ENCODE results near the gene URB1. TPM values are rescaled to one million over a fixed set of nuclear protein-coding genes. Genes with fewer than 3 reads are reported as not detected.

URB1 gene
- total and polyA plus RNA-seq, 2 experiments from 2014 or later = 7.7 to 44.1 TPM

DNA sequence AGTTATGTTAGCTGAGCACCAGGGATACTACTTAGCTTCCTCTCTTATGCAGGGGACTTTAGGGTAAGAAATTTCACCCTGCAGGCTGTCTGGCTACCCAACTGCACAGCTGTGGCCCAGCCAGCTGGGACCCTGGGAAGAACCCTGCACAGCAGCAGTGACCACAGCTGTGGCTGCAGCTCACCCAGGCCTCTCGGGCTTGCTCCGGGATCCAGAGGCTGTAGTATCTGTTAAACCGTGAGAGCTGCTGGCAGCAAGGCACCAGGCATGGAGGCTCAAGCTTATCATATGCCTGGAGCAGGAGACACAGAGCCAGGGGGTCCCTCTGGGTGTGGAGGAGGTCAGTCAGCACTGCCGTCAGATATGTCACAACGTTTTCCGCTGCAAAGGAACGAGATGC, 40.3 kb downstream of the URB1 start (continued):
- TF ChIP-seq, protein P1, sequence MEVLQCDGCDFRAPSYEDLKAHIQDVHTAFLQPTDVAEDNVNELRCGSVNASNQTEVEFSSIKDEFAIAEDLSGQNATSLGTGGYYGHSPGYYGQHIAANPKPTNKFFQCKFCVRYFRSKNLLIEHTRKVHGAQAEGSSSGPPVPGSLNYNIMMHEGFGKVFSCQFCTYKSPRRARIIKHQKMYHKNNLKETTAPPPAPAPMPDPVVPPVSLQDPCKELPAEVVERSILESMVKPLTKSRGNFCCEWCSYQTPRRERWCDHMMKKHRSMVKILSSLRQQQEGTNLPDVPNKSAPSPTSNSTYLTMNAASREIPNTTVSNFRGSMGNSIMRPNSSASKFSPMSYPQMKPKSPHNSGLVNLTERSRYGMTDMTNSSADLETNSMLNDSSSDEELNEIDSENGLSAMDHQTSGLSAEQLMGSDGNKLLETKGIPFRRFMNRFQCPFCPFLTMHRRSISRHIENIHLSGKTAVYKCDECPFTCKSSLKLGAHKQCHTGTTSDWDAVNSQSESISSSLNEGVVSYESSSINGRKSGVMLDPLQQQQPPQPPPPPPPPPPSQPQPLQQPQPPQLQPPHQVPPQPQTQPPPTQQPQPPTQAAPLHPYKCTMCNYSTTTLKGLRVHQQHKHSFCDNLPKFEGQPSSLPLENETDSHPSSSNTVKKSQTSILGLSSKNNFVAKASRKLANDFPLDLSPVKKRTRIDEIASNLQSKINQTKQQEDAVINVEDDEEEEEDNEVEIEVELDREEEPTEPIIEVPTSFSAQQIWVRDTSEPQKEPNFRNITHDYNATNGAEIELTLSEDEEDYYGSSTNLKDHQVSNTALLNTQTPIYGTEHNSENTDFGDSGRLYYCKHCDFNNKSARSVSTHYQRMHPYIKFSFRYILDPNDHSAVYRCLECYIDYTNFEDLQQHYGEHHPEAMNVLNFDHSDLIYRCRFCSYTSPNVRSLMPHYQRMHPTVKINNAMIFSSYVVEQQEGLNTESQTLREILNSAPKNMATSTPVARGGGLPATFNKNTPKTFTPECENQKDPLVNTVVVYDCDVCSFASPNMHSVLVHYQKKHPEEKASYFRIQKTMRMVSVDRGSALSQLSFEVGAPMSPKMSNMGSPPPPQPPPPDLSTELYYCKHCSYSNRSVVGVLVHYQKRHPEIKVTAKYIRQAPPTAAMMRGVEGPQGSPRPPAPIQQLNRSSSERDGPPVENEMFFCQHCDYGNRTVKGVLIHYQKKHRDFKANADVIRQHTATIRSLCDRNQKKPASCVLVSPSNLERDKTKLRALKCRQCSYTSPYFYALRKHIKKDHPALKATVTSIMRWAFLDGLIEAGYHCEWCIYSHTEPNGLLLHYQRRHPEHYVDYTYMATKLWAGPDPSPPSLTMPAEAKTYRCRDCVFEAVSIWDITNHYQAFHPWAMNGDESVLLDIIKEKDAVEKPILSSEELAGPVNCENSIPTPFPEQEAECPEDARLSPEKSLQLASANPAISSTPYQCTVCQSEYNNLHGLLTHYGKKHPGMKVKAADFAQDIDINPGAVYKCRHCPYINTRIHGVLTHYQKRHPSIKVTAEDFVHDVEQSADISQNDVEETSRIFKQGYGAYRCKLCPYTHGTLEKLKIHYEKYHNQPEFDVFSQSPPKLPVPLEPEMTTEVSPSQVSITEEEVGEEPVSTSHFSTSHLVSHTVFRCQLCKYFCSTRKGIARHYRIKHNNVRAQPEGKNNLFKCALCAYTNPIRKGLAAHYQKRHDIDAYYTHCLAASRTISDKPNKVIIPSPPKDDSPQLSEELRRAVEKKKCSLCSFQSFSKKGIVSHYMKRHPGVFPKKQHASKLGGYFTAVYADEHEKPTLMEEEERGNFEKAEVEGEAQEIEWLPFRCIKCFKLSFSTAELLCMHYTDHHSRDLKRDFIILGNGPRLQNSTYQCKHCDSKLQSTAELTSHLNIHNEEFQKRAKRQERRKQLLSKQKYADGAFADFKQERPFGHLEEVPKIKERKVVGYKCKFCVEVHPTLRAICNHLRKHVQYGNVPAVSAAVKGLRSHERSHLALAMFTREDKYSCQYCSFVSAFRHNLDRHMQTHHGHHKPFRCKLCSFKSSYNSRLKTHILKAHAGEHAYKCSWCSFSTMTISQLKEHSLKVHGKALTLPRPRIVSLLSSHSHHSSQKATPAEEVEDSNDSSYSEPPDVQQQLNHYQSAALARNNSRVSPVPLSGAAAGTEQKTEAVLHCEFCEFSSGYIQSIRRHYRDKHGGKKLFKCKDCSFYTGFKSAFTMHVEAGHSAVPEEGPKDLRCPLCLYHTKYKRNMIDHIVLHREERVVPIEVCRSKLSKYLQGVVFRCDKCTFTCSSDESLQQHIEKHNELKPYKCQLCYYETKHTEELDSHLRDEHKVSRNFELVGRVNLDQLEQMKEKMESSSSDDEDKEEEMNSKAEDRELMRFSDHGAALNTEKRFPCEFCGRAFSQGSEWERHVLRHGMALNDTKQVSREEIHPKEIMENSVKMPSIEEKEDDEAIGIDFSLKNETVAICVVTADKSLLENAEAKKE (CRISPR knock-in tag; IDR thresholded peaks at IDR 0.05) = no peak
- TF ChIP-seq, protein P2, sequence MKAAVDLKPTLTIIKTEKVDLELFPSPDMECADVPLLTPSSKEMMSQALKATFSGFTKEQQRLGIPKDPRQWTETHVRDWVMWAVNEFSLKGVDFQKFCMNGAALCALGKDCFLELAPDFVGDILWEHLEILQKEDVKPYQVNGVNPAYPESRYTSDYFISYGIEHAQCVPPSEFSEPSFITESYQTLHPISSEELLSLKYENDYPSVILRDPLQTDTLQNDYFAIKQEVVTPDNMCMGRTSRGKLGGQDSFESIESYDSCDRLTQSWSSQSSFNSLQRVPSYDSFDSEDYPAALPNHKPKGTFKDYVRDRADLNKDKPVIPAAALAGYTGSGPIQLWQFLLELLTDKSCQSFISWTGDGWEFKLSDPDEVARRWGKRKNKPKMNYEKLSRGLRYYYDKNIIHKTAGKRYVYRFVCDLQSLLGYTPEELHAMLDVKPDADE (IDR thresholded peaks at IDR 0.05) = no peak
- TF ChIP-seq POLR2AphosphoS5 (IDR thresholded peaks at IDR 0.05; ENCODE audit: low read depth) (no peak), STAT1 (IDR thresholded peaks at IDR 0.05; ENCODE audit: unreplicated experiment) (no peak), ZNF331 (CRISPR knock-in tag; IDR thresholded peaks at IDR 0.05; ENCODE audit: low read depth) (no peak)
- TF ChIP-seq, protein P3, sequence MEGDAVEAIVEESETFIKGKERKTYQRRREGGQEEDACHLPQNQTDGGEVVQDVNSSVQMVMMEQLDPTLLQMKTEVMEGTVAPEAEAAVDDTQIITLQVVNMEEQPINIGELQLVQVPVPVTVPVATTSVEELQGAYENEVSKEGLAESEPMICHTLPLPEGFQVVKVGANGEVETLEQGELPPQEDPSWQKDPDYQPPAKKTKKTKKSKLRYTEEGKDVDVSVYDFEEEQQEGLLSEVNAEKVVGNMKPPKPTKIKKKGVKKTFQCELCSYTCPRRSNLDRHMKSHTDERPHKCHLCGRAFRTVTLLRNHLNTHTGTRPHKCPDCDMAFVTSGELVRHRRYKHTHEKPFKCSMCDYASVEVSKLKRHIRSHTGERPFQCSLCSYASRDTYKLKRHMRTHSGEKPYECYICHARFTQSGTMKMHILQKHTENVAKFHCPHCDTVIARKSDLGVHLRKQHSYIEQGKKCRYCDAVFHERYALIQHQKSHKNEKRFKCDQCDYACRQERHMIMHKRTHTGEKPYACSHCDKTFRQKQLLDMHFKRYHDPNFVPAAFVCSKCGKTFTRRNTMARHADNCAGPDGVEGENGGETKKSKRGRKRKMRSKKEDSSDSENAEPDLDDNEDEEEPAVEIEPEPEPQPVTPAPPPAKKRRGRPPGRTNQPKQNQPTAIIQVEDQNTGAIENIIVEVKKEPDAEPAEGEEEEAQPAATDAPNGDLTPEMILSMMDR (conservative IDR thresholded peaks at IDR 0.05; ENCODE audit: low read depth in 2 of 2) = no peak

DNA sequence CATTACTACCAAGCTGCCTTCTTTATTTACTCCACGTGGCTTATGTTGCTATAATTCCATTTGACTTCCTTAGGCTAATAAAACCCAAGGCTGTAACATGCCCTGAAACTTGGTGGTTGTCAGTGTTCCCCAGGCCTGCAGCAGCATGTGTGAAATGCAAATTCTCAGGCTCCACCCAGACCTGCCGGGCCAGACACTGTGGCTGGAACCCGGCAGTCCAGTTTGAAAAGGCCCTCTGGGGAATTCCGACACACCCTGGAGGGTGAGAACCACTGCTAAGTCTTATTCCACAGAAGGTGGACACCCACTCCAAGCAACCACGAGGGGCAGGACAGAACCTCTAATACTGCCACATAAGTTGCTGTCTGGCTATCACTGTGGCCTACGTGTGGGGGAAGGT, 41.4 kb downstream of the URB1 start:
- no peaks in the 10 kb centered on the region for H3K79me2 ChIP-seq (replicated peaks; ENCODE audit: insufficient read depth)
- no peak overlapping the region for H3K4me2 ChIP-seq
- DNase-seq (ENCODE audit: low spot score) (no peak), ATAC-seq (no peak)
- no peak overlapping the region for H3K4me3 ChIP-seq
- Mint-ChIP-seq H3K4me3 (no peak overlapping the region), H3K36me3 (ENCODE audit: low read depth) (peaks cover 94% of the 10 kb centered on the region), H3K27ac (no peak overlapping the region), H3K4me1 (no peaks in the 10 kb centered on the region), H3K9me3 (no peaks in the 10 kb centered on the region; the same call in 2 of the 3 replicates), H3K27me3 (ENCODE audit: insufficient read depth, low read depth, poor library complexity) (peaks cover 8% of the 10 kb centered on the region)
- 0 out of 2 replicates have a peak, but pooled peaks cover 2% of the 10 kb centered on the region for H3F3A ChIP-seq (replicated peaks; ENCODE audit: low read depth)
- no peak overlapping the region for H2AFZ ChIP-seq
- peaks cover 22% of the 10 kb centered on the region for H4K20me1 ChIP-seq (replicated peaks; ENCODE audit: insufficient read depth)
- peaks cover 75% of the 10 kb centered on the region for H3K36me3 ChIP-seq (ENCODE audit: insufficient read depth)
- no peaks in the 10 kb centered on the region for H3K27me3 ChIP-seq (ENCODE audit: insufficient read depth)
- H3K4me1 ChIP-seq (ENCODE audit: insufficient read depth) = no peaks in the 10 kb centered on the region
- no peak overlapping the region for H3K27ac ChIP-seq (ENCODE audit: low read depth)
- no peaks in the 10 kb centered on the region for H3K9me2 ChIP-seq (ENCODE audit: insufficient read depth)
- TF ChIP-seq NANOG (IDR thresholded peaks at IDR 0.05; ENCODE audit: borderline replicate concordance) = no peak
- TF ChIP-seq CREB1 (CRISPR knock-in tag; IDR thresholded peaks at IDR 0.05; ENCODE audit: low read depth) = no peak
